ENCODE results near the gene INMT.

INMT gene

DNA sequence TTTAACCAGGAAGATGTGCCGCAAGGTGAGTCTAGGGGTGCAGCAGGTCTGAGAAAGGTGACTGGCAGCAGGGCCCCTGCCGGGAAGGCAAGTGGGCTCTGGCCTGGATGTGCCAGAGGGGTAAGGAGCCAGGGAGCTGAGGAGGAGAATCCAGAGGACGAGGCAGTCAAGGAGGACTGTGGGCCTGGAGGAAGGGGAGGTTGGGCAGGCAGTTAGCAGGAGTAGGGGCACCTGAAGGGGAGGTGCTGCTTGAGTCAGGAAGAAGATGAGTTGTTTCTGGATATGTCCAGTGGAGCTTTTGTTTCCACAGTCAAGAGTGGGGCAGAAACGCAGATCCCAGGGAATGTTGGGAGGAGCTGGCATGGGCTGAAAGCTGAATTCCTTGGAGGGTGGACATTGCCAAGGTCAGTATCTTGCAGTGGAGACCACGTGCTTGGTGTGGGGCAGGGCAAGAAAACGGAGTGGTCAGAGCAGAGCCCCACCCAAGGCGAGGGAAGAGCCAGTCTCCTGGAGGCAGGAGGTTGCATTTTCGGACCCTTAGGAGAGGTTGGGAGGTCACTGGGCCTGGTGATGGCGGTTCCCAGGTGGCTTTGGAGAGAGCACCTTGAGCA is 53.3 kb downstream of the INMT start:
- H3K27ac ChIP-seq: no peak overlapping the region
- H3K4me1 ChIP-seq: peaks cover 14% of the 10 kb centered on the region
- no peak overlapping the region for H3K4me2 ChIP-seq
- no peak overlapping the region for H3K4me3 ChIP-seq
- peaks cover 3% of the 10 kb centered on the region; the same call in 1 of the 2 replicates for H4K20me1 ChIP-seq
- no peaks in the 10 kb centered on the region for H3K9me3 ChIP-seq
- no peak overlapping the region for H3K9ac ChIP-seq
- TF ChIP-seq Cebpa-rat (IDR thresholded peaks at IDR 0.05): no peak
- H3K27me3 ChIP-seq: no peaks in the 10 kb centered on the region
- H3K36me3 ChIP-seq: no peaks in the 10 kb centered on the region

- Histone ChIP-seq H4K20me1 (no peaks in the 10 kb centered on the region), H3K36me3 (no peaks in the 10 kb centered on the region), H3K9me3 (no peaks in the 10 kb centered on the region), H3K4me1 (peaks cover 6% of the 10 kb centered on the region), H3K27me3 (no peaks in the 10 kb centered on the region), H3K9ac (no peak overlapping the region), H3K4me2 (no peak overlapping the region), H3K27ac (no peak overlapping the region), H3K4me3 (no peak overlapping the region)
- TF ChIP-seq Cebpa-rat (IDR thresholded peaks at IDR 0.05): no peak
Observed at GRCh38 chr7:30805931-30806330, 54.0 kb downstream of the INMT start.
